GM18498 (cell line): ENCODE results near the gene NAB1.
A peak's percentile ranks its signal among the peaks of the same experiment; 100 is the strongest.
"Not testable (repeated sequence)": the region's sequence is repeated elsewhere in the genome, so short reads cannot be mapped to it uniquely, and the experiment has no call there.

ENCODE experiments used
- ATAC-seq: cut with Tn5 transposase; IDR thresholded peaks from one replicate; pipeline ENCODE4 v1.9.1; 2021; ENCODE audit warnings: mild to moderate bottlenecking, moderate library complexity; ENCODE audit not compliant: unreplicated experiment

NAB1 gene

GRCh38 chr2:190707726-190708125 is 58.8 kb downstream of the NAB1 start:
- ATAC-seq, result peak; percentile 52

GRCh38 chr2:190708650-190709049 is 59.8 kb downstream of the NAB1 start:
- not testable (repeated sequence) for ATAC-seq

- ATAC-seq, result no peak
These were observed 62.2 kb downstream of the NAB1 start for GRCh38 chr2:190711069-190711468.

GRCh38 chr2:190713471-190713870 is 64.6 kb downstream of the NAB1 start:
- ATAC-seq, result no peak

GRCh38 chr2:190714958-190715357 is 66.1 kb downstream of the NAB1 start:
- ATAC-seq, result no peak

- no peak for ATAC-seq
These were observed 67.4 kb downstream of the NAB1 start for GRCh38 chr2:190716176-190716807.

GRCh38 chr2:190717306-190717705 is 68.4 kb downstream of the NAB1 start:
- no peak for ATAC-seq

GRCh38 chr2:190717764-190718651 is 69.1 kb downstream of the NAB1 start:
- no peak for ATAC-seq

GRCh38 chr2:190718652-190719526 is 70.0 kb downstream of the NAB1 start:
- ATAC-seq, result peak; percentile 53

GRCh38 chr2:190720276-190720675 is 71.4 kb downstream of the NAB1 start:
- ATAC-seq, result no peak

- ATAC-seq, result no peak
These were observed 71.8 kb downstream of the NAB1 start for GRCh38 chr2:190720691-190721090.

GRCh38 chr2:190722061-190722759 is 73.3 kb downstream of the NAB1 start:
- ATAC-seq, result peak; percentile 59

GRCh38 chr2:190722835-190723234 is 74.0 kb downstream of the NAB1 start:
- ATAC-seq, result no peak

GRCh38 chr2:190723397-190724090 is 74.7 kb downstream of the NAB1 start:
- no peak for ATAC-seq

GRCh38 chr2:190726255-190726654 is 77.4 kb downstream of the NAB1 start:
- ATAC-seq, result no peak

- ATAC-seq, result no peak
These were observed 87.5 kb downstream of the NAB1 start for GRCh38 chr2:190736355-190736754.

GRCh38 chr2:190740449-190740848 is 91.6 kb downstream of the NAB1 start:
- no peak for ATAC-seq
